ENCODE data around the gene KMT5C.

The KMT5C gene

DNA sequence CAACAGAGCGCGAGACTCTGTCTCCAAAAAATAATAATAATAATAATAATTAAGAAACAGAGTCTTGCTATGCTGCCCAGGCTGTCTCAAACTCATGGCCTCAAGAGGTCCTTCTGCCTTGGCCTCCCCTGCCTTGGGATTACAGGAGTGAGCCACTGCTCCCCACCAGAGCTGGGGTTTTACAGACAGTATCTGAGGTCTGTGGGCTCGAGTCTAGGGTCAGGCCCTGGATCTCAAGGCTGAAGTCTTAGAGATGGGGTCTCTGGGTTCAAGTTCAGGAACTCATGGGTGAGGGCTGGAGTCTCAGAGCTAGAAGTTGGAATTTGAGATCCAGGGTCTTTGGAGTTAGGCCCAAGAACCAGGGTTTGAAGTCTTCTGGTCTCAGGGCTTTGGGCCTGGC lies 27.1 kb downstream of the KMT5C start:
- DNase-seq (ENCODE audit: low read depth in 2 of 2): no peak

DNA sequence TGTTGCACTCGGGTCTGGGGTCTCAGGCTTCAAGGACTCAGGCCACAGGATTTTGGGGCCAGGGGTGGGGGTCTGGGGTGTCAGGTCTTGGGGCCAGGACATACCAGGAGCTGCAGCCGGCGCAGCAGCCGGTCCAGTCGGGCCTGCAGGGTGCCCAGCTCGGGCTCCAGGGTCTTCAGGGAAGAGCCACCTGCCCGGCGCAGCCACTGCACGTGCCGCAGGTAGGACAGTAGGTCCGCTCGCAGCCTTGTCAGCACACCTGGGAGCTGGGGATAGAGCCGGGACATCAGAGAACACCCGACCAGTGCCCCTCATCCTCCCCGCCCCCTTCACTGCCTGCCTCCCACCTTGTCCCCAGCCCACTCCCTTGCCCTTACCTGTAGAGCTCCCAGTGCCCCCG lies 28.4 kb downstream of the KMT5C start:
- DNase-seq (ENCODE audit: low read depth in 2 of 2): no peak

DNA sequence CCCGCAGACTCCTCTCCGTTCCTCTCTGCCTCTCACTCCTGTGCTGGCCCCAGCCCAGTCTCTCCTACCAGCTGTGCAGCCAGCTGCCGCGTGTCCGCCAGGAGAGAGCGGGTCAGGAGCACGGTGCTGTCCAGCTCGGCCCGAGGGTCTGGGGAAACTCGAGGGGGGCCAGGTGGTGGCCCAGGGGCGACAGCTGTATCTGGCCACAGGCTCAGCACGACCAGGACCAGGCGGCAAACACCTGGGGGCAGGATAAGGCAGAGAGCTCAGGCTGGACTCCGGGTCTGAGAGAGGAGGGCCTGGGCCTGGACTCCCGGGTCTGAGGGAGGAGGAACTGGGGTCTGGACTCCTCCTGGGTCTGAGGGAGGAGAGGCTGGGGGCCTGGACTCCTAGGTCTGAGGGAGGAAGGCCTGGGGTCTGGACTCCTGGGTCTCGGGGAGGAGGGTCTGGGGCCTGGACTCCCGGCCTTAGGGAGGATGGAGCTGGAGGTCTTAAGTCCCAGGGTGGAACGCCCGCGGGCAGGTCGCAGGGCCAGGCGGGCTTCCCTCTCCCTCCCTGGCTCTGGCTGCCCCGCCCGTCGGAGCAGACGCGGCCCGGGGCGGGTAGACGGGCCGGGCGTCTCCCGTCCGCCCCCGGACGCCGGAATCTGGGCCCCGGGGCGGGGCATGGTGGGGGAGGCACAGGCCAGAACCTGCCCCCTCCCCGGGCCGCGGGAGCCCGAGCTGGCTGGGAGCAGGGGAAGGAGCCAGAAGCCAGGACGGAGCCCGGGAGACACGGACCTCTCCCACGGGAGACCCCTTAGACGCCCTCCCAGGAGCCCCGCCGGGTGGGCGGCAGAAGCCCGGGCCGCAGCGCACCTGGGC lies 29.3 kb downstream of the KMT5C start:
- DNase-seq (ENCODE audit: low read depth in 2 of 2): no peak

DNA sequence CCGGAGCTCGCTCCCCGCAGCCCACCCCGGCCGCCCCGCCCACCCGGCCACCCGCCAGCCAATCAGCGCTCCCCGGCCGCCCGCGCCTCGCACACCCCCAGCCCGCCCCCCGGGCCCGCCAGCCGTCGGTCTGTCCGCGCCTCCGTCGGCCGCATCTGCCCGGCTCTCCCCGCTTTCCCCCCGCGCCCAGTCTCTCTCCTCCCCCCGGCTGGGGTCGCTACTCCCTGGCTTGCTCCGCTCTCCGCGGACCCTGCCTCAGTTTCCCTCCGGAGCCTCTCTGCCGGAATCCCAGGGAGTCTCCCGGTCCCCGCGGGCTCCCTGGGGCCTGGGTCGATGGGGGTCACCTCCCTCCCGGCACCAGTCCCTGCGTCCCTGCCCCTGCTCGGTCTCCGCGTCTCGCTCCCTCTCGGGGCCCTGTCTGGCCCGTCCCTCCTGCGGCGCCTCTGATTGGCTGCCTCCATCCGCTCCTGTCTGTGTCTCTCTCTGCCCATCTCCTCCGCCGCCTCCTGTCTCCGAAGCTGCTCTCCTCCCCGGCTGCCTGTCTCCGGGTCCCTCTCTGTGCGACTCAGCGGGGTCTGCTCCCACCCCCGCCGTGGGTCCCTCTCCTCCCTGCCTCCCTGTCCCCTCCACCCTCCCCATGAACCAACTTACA lies 30.1 kb downstream of the KMT5C start:
- no peak for DNase-seq (ENCODE audit: low read depth in 2 of 2)

DNA sequence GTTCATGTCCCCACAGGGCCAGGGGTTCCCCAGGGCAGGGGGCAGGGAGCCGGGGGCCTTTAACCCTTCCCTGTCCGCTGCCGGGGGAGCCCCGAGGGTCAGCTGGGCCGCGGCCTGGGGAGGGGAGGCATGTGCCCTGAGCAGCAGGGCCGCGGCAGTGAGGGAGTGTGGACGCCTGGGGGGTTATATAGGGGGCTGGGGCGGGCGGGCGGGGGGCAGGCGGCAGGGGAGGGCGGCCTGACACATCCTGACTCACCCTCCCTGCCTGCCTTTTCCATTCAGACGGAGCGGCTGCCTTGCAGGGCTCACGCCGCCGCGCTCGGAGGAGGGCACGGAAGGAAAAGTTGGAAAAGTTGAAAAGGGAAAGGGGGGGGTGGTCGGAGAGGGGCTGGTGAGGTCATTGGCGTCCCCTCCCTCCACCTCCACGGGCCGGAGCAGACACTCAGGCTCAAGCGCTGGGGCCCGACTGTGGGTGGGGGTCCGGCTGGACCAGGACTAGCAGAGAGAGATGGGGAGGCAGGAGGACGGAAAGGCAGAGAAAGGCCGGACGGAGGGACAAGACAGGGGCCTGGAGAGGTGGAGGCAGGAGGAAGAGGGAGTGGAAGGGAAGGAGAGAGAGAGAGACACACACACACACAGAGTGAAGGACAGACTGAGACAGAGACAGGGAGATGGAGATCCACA lies 30.8 kb downstream of the KMT5C start, which contains the start of gene IL11:
Gene IL11, minus strand, starts transcription at position 159 of the 684 bp plus-strand sequence. Its CDS starts 153 bp downstream, at position 6.
- DNase-seq (ENCODE audit: low read depth in 2 of 2): no peak

DNA sequence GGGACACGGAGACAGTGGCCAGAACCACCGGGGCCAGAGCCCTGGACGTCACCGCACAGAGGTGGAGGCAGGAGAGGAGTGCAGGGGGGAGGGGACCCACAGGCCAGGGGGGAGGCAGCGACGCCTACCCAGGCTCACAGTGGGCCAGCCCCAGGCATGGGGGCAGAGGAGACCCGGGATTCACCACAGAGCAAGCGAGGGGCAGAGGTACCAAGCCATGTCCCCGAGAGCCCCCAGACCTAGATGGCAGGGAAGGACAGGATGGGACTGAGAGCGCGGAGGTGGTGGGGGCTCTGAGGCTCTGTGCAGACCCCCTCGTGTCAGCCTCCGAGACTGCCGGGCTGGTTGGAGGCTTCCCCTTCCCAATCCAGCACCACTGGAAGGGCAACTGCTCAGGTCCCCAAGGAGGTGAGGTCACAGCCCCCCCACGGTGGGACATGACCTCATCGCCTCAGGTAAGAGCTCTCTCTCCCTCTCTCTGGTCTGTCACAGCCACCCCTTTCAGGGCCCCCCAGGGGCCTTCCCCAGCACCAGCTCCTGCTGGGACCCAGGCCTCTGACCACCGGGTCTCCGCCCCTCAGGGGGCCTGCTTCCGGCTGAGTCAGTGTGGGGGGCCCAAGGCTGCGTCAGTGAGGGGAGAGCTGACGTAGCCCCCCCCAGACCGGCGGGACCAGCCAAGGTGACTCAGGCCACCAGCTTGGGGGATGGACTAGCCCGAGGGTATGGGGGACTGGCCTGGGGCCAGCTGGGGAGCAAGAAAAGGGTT lies 32.8 kb downstream of the KMT5C start:
- DNase-seq (ENCODE audit: low read depth in 2 of 2): no peak

DNA sequence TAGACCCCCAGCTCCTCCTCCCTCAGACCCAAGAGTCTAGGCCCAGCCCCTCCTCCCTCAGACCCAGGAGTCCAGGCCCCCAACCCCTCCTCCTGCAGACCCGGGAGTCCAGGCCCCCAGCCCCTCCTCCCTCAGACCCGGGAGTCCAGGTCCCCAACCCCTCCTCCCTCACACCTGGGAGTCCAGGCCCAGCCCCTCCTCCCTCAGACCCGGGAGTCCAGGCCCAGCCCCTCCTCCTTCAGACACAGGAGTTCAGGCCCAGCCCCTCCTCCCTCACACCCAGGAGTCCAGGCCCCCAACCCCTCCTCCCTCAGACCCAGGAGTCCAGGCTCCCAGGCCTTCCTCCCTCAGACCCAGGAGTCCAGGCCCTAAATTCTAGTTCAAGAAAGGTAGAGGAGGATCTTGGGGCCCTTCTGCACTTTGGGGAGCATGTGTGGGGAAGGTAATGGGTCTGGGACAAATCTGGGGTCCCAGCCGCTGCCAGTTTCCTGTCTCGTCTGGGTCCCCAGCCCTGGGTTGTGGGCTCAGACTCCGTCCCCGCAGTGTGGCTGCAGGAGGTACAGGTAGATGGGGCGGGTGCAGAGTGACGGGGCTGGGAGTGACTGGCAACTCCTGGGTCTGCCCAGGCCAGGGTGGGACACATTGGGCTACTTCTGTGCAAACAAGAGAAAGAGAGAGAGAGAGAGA lies 33.8 kb downstream of the KMT5C start:
- DNase-seq (ENCODE audit: low read depth in 2 of 2): no peak

DNA sequence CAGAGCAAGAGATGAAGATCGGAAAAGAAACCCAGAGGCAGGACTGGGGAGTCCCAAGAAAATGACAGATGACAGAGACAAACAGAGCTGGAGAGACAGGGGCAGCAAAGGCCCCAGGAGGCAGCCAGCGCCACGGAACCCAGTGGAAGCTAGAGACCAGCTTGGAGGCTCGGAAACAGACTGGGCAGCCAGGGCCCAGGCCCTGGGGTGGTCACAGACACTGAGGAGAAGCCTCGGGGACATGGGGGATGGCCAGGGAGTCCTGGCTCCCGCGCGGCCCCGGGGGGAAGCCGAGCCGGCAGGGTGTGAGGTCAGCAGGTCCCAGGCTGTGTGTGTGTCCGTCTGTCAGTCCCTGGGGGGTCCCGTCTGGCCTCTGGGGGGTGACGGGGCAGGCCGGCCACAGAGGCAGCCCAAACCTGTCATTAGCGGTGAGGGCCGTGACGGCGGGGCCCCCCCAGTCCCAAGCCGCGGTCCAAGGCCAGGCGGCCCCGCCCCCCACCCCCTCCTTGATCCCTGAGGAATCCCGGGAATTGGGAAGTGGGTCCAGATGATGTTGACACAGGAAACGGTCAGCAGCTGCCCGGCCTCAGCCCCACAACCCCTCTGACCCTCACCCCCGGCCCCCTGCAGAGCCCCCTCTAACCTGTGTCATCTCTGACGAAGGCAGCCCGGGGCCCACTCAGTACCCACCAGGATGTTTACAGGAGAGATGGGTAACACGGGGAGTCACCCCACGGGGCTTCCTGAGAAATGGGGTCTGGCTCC lies 34.5 kb downstream of the KMT5C start:
- no peak for DNase-seq (ENCODE audit: low read depth in 2 of 2)

DNA sequence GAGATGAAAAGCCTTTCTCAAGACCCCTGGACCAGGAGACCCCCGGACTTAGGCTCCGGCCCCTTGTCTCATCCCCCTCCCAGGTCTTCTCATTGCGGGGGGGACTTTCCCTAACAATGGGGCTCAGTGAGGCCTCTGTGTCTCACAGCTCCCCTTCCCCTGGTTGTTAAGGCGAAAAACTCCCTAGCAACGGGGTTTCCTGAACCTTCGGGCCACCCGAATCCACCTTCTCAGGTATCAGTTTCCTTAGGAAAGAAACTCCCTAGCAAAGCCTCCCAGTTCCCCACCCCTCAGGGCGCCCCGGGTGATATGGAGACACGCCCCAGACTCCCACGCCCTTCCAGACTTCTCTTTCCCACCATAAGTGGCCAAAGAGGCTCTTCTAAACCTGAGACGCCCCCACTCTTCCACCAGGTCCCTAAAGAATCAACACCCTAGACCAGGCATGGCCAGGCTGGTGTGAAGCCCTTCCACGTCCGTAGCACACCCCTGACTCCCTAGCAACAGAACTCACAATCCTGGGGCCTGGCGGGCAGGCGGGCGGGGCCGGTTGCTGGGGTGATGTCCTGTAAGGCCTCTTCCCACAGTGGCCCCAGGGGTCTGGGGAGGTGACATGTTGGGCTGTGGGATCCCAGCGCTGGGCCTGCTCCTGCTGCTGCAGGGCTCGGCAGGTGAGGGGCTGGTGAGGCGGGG lies 36.7 kb downstream of the KMT5C start, which contains the start of gene TMEM190:
Gene TMEM190, plus strand, starts transcription at position 586 of the 693 bp plus-strand sequence. Its CDS starts 28 bp downstream, at position 614.
- DNase-seq (ENCODE audit: low read depth in 2 of 2): no peak

DNA sequence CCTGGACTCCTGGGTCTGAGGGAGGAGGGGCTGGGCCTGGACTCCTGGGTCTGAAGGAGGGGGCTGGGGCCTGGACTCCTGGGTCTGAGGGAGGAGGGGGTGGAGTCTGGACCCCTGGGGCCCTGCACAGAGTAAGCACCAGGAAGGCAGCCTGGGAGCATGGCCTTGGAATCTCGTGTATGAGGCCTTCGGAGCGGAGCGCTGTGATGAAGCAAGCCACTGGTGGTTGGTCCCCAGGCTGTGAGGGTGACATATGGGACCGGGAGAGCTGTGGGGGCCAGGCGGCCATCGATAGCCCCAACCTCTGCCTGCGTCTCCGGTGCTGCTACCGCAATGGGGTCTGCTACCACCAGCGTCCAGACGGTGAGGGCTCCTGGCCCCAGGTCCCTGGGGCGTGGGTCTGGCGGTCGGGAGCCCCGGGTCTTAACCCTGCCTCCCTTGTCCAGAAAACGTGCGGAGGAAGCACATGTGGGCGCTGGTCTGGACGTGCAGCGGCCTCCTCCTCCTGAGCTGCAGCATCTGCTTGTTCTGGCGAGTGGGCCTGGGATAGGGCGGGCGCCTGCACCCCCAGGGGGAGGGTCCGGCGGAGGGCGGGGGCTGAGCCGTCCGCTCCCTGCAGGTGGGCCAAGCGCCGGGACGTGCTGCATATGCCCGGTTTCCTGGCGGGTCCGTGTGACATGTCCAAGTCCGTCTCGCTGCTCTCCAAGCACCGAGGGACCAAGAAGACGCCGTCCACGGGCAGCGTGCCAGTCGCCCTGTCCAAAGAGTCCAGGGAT lies 37.9 kb downstream of the KMT5C start:
- no peak for DNase-seq (ENCODE audit: low read depth in 2 of 2)

DNA sequence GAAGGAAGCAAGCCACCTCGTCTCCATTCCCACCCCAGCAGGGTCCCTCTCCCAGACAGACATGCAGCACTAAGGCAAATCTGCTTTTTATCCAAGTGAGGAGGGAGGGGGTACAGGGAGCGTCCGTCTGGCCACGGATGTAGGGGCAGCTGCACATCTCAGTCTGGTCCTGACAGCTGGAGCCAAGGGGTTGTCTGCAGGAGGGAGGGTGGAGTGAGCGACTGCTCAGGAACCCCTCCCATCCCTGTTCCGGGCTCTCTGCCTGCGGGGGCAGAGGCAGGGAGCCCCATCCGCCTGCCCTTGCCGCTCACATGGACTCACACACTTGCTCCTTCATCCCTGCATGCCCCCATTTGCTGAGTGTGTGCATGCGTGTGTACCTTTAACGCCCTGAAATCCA lies 39.5 kb downstream of the KMT5C start:
- DNase-seq (ENCODE audit: low read depth in 2 of 2): no peak

DNA sequence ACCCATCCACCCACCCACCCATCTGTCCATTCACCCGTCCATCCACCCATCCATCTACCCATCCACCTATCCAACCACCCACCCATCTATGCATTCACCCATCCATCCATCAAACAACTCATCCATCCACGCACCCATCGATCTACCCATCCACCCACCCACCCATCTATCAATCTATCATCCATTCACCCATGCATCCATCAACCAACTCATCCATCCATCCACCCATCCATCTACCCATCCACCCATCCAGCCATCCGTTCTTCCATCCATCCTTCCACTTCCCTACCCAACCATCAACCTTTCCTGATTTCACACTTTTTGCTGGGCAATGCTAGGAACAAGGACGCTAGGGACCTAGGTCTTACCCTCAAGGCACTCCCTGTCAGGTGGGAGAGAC lies 42.3 kb downstream of the KMT5C start:
- no peak for DNase-seq (ENCODE audit: low read depth in 2 of 2)

DNA sequence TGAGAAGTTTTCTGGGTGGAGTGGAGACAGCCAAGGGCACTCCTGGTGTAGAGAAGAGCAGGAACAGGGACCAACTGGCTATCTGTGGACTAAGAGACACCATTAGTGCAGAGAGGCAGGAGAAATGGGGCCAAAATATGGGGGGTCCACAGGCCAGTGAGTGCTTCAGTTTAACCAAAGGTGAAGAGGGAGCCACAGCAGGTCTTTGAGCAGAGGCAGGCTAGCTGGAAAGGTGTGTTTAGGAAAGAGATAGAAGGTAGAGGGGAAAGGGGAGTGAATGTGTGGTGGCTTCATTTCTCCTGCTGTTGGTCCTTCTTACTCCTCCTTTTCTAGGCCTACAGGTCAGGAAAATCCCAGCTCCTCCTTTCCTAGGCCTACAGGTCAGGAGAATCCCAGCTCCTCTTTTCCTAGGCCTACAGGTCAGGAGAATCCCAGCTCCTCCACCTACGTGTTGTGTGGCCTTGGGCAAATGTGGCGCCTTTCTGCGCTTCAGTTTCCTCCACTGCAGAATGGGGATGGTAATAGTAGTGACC lies 42.9 kb downstream of the KMT5C start:
- DNase-seq (ENCODE audit: low read depth in 2 of 2): no peak

DNA sequence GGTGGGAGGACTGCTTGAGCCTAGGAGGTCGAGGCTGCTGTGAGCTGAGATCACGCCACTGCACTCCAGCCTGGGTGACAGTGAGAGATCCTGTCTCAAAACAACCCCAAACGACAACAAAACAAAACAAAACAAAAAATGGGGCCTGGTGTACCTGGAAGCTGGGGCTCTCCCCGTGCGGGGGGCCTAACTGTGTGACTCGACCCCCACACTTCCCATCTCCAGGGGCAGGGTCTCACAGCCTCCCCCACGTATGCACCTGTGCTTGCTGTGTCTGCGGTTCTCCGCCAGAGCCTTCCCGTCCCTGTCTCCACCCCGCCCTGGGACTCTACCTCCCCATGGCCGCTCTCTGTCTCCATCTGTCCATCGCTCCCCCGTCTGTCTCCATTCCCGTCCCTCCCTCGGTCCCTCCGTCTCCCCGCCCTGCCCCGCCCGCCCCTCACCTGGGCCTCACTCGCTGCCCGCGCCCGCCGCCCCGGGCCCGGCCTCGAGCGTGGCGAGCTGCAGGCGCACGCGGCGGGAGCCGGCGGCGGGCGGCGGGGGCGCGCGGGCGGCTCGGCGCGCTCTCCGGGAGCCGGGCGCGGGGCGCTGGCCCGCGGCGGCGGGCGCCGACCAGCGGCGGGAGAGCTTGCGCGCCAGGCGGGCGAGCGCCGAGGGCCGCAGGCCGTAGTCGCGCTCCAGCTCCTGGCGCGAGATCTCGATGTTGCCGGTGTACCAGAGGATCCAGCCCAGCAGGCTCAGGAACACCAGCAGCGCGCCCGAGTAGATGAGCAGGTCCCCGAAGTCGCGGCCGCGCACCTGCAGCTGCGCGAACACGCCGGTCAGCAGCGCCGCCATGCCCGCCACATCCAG lies 43.8 kb downstream of the KMT5C start:
- DNase-seq (ENCODE audit: low read depth in 2 of 2): peak in 1 of 2 experiments; percentile 46

DNA sequence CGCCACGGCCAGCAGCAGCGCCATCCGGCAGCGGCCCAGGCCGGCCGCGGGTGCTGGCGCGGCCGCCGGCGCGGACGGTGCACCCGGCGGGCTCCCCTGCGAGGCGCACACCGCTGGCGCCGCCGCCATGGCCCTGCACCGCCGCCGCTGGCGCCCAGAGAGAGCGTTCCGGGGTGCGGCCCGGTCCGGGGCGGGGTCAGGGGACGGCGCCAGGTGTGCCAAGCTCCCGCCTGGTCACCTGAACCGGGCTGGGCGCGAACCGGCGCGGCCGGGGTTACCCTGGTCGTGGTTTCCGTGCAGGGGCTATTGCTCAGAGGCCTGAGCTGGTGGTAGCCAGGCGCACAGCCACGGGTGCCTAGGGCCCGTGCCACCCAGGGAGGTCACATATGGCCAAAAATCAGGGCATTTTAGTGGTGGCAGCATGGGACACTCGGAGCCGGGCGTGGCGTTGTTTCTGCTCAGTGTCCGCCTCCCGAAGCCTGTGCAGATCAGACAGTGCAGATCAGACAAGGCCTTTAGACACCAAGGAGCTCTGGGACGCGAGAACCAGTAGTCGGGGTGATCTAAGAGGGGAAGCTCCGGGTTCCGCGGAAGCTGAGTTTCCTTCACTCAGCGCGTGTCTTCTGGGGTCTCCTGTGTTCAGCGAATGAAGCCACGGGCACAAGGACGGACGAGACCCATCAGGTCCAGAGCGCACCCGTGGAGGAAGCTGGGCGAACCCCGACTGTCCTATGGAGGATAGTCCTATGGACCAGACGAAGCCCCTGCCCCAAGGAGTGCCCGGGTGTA lies 44.6 kb downstream of the KMT5C start, which contains the start of gene TMEM238:
Gene TMEM238, minus strand, starts transcription at position 162 of the 789 bp plus-strand sequence. Its CDS starts 33 bp downstream, at position 129.
- DNase-seq (ENCODE audit: low read depth in 2 of 2): peak in 1 of 2 experiments; percentile 43

DNA sequence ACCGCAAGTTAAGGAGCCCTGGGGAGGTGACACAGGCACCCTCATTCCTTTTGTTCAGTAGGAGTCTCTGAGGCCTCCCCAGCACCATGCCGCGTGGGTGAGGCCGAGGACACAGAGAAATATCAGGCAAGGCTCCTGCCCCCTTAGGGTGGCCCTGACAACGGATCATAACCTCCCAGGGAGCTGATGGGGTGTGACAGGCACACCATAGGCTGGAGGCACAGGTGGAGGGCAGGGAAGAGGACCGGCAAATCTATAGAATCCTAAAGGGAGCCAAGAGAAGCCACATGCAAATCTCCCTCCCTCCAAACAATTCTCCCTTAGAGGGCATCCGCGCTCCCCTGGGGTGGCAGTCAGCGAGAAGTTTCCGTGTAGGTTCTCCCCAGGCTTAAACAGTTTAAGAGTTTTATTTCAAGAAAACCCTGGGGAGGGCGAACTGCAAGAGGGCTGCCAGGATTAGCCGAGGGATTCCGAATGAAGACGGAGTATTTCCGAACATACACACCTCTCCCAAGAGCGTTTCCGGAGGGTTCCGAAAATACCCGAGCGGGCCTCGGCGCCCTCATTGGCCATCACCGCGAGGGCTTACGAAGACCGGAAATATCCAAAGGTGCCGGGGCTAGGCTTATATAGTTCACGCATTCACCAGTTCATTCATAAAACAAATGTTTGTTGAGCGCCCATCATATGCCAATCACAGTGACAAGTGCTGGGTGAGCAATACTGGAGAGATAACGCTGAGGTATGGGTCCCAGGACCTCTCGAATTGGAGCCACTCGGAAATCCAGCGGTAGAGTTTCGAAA lies 45.4 kb downstream of the KMT5C start:
- DNase-seq (ENCODE audit: low read depth in 2 of 2): peak; percentile 87 to 96
